Measurements from ENCODE around the gene IL16.

DNA sequence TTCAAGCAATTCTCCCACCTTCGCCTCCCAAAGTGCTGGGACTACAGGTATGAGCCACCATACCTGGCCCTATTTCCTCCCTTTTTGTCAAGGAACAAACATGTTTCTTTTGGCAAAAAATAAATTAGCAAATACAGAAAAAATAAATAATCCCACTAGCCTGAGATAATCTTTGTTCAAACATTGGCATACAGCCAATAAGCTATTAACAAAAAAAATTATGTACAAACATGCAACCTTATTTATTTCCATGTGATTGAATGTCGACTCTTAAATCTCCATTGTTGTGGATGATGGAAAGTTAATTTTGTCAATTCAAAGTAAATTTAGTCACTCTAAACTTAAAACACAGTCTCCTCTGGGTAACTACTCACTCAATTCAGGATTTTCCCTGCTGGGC, 18.3 kb upstream of the IL16 start:
- TF ChIP-seq, protein P1, sequence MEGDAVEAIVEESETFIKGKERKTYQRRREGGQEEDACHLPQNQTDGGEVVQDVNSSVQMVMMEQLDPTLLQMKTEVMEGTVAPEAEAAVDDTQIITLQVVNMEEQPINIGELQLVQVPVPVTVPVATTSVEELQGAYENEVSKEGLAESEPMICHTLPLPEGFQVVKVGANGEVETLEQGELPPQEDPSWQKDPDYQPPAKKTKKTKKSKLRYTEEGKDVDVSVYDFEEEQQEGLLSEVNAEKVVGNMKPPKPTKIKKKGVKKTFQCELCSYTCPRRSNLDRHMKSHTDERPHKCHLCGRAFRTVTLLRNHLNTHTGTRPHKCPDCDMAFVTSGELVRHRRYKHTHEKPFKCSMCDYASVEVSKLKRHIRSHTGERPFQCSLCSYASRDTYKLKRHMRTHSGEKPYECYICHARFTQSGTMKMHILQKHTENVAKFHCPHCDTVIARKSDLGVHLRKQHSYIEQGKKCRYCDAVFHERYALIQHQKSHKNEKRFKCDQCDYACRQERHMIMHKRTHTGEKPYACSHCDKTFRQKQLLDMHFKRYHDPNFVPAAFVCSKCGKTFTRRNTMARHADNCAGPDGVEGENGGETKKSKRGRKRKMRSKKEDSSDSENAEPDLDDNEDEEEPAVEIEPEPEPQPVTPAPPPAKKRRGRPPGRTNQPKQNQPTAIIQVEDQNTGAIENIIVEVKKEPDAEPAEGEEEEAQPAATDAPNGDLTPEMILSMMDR (IDR thresholded peaks at IDR 0.05; ENCODE audit: low read length) = no peak
- no peak for TF ChIP-seq EZH2 (optimal IDR thresholded peaks at IDR 0.05; ENCODE audit: low read depth, low read length)
